Stimulated activated CD4-positive, alpha-beta T cell treated with anti-CD3 and anti-CD28 coated beads, Interleukin-2, amount 100 ng/mL, for 48 hours (primary cell): Measurements from ENCODE around the gene KRTAP4-9.
"Not testable (repeated sequence)": the region's sequence is repeated elsewhere in the genome, so short reads cannot be mapped to it uniquely, and the experiment has no call there.

Source experiments
- DNase-seq, 2 donors: peaks; one replicate each; pipeline ENCODE4 v3.0.0-alpha.2; 2020

KRTAP4-9 gene

DNA sequence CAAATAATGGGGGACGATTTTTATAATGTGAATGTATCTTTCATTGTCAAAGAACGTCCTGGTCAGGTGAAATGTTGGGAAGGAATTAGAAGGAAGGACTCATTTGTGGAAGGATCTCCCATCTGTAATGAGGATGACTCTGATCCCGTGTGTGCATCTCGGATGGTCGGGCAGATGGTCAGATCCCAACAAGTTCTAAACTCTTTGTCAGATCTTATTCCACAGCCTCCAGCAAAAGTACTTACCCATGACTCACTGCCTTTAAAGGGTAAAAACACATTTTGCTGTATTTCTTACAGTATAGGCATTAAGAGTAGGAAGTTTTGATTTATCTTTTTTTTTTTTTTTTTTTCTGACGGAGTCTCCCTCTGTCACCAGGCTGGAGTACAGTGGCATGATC is 6.7 kb upstream of the KRTAP4-9 start:
- DNase-seq: no peak

DNA sequence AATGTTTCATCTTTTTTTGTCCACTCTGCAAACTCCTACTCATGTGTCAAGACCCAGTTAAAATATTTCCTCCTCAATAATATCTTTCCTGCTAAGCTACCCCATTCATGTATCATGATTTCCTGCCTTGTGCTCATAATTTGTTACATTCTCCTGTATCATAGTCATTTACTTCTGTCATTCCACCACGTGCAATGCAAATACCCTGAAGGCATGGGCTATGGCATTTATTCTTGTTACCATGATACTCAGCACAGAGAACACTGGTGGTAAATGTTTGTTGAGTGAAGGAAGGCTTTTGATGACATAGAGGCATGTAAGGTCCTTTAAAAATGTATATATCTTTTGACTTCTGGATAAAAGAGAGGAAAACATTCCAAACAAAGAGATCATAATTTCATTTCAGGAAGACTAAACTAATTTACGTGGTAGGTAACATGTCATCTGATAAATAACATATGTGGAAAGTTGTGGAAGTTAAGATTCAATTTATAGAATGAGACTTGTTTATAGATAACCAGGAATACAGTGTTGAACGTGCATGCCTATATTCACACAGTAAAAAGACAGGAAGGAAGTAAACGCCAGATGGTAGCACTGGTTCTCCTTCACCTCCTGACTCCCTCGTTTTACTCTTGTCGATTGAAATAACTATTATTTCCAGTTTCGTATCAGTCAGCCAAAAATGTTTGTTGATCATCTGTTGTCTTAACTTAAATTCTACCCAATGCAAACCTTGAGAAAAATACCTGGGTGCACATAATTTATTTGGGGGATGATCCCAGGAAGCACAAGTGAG is 5.3 kb upstream of the KRTAP4-9 start:
- not testable (repeated sequence) for DNase-seq

- DNase-seq: no peak
Measured at GRCh38 chr17:41101586-41102259, 3.5 kb upstream of the KRTAP4-9 start, which contains the start of gene KRTAP4-16. KRTAP4-16 (minus strand) TSS chr17:41102209; CDS start chr17:41102209, 0 bp downstream.

- no peak for DNase-seq
Measured at GRCh38 chr17:41103896-41104295, 1.3 kb upstream of the KRTAP4-9 start.

DNA sequence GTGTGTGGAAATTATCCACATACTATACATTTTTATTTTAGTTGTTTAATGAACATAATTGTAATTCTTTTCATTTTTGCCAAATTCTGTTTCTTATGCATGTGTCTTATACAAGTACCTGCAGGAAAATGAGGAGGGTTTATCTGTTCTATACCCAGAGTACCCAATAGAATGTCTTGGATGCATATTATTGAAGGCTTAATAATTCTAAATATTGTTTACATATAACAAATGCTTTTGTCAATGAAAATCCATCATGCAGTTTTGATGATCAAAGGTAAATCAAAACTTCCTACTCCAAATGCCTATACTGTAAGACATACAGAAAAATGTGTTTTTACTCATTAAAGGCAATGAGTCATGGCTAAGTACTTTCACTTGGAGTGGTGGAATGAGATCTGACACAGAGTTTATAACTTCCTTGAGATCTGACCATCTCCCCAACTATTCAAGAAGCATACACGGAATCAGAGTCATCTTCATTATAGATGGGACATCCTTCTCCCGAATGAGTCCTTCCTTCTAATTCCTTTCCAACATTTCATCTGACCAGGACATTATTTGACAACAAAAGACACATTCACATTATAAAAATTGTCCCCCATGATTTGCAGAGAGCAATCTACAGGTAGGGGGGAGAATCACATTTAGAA is 677 bp upstream of the KRTAP4-9 start:
- DNase-seq: not testable (repeated sequence)

DNA sequence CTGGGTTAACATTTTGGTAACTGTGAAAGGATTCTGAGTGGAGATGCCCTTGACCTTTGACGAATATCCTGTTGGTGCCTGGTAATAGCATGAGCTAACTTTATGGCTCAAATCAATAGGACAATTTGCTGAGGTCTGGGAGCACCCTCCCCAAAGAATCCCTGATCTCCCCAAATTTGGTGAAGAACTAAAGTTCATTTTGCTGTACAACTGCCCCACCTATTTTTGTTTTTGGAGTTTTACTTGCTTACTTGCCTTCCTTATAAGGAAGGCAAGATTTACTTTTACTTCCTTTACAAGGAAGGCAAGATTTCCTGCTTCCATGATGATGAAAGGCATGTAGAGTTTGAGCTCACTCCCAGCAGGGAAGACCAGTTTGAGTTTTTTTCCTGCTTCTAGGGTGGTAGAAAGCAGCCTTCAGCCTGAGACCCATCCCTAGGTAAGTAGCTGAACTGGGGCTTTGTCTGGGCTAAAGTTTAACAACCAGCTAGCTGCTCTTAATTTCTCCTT is 2.8 kb downstream of the KRTAP4-9 start:
- DNase-seq: no peak

DNA sequence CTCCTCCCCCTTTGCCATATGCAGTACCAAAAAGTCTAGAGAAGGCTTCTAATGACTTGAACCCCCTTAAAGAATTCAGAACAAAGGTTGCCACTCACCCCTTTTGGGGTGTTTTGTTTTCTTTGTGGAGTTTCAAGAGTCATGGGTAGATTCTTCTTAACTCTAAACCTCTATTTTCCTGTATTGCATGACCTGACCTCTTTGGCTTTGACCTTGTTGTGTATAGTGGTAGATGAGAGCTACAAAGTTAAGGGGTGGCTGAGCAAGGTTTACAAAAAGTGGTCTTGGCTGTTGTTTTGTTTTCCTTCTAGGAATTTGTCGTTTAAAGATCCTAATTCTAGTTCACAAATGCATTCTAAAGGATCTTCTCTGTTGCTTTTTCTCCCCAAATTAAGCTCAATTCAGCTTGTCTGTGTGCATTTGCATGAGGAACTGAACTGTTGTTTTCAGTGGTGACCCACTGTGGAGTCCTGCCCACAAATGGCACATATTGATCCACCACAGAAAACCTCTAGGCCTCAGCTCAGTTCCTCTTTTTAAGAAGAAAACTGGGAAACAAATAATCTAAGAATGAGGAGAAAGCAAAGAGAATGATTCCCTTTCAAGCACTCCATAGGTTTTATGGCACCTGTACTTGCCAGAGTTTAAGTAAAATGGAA is 3.7 kb downstream of the KRTAP4-9 start:
- not testable (repeated sequence) for DNase-seq

DNA sequence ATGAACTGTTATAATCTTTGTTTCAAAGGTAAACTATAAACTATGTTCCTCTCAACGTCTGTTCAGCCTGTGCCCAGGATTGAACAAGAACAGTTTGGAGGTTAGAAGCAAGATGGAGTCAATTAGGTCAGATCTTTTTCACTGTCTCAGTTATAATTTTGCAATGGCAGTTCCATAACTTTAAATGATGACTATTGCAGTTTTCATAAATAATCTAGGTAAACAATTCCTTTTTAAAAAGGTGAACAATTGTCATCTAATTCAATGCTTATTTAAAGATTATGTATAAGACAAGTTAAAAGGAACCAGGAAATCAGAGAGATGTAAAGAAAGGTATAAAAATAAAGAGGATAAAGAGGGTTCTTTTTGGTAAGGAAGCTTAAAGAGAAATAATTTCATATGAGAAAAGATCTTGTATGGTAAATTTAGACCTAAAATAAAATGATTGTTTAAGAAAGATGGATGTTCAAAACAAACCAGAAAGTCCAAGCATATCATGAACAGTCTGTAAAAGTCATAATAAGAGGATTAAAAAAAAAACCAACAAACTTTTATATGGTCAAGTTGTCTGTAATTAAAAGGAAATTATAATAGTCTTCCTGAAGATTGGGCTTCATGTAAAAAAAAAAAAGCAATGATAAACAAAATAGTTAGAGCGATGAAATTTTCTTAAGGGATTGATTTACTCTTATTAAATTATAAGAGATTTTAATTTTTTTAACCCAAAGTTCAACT is 6.1 kb downstream of the KRTAP4-9 start:
- no peak for DNase-seq

- DNase-seq: no peak
Measured at GRCh38 chr17:41116297-41116696, 11.1 kb downstream of the KRTAP4-9 start.

DNA sequence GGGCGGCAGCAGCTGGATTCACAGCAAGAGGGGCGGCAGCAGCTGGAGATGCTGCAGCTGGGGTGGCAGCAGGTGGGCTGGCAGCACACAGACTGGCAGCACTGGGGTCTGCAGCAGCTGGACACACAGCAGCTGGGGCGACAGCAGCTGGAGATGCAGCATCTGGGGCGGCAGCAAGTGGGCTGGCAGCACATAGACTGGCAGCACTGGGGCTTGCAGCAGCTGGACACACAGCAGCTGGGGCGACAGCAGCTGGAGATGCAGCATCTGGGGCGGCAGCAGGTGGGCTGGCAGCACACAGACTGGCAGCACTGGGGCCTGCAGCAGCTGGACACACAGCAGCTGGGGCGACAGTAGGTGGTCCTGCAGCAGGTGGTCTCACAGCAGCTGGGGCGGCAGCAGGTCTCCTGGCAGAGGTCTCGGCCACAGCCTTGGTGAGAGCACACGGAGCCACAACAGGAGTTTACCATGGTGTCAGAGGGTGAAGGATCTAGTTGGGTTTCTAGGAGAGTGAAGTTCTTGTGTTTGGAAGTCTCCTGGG is 12.7 kb downstream of the KRTAP4-9 start, which contains the start of gene KRTAP4-11:
Gene KRTAP4-11 (minus strand): TSS at position 528 of the 541 bp plus-strand sequence. CDS start 58 bp downstream, at position 470.
- not testable (repeated sequence) for DNase-seq

GRCh38 chr17:41118721-41119120 is 13.5 kb downstream of the KRTAP4-9 start:
- no peak for DNase-seq

GRCh38 chr17:41119696-41120690 is 14.8 kb downstream of the KRTAP4-9 start:
- DNase-seq: not testable (repeated sequence)

GRCh38 chr17:41121742-41122141 is 16.6 kb downstream of the KRTAP4-9 start:
- no peak for DNase-seq

- not testable (repeated sequence) for DNase-seq
Measured at GRCh38 chr17:41123292-41123990, 18.3 kb downstream of the KRTAP4-9 start.

- DNase-seq: not testable (repeated sequence)
Measured at GRCh38 chr17:41123991-41124371, 18.8 kb downstream of the KRTAP4-9 start, which contains the start of gene KRTAP4-12. KRTAP4-12 (minus strand) TSS chr17:41124182; CDS start chr17:41124122, 60 bp downstream.

DNA sequence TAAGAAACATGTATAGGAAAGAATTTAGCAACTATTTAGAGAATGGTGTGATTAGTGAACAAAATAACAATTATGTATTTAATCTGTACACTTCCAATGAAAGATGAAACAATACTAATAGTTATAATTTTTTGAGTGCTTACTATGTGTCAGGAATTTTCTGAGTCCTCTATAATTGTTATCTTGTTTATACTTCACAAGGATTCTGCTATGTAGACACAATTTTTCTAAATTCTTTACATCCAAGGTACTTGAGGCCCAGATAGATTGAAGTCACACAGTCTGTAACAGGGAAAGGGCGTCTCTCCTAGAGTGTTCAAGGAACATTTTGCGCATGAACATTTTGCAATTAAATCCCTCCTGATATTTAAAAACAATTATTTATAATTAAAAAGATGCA is 19.9 kb downstream of the KRTAP4-9 start:
- no peak for DNase-seq

DNA sequence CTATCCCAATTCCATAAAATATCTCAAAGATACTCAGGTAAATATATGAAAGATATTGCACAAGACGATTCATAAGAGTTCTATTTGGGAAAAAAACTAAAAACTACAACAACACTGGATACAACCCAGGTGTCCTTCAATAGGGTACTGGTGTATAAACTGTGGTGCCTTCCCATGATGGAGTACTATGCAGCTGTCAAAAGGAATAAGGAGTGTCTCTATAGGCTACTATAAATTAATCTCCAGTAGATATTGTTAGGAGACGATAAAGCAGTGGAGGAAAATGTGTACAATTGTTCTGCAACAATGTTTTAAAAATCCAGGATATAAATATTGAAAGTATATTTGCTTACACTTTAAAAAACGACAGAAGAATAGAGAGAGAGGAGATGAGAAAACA is 21.2 kb downstream of the KRTAP4-9 start:
- no peak for DNase-seq

DNA sequence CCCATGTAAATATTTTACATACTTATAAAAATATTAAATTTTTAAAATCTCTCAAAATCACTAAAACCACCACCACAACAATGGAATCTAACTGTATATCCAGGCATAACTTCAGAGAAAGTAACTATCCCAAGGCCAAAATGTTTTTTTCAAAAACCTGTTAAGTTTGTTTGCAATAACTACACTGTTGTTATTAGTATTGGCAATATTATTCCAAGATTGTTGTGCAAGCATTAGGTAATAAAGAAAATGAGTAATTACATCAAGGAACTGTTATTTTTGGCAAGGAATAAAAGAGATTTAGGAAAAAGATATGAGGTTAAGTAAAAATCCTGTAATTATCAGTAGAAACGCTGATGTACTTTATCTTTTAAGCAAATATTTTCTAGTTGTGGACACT is 22.2 kb downstream of the KRTAP4-9 start:
- no peak for DNase-seq

GRCh38 chr17:41131979-41132378 is 26.8 kb downstream of the KRTAP4-9 start:
- no peak for DNase-seq
